Ureter (tissue), 1 donor: ENCODE data around the gene SEC23IP. TPM values are rescaled to one million over a fixed set of nuclear protein-coding genes. Genes with fewer than 3 reads are reported as not detected.
"Not testable (repeated sequence)": the region's sequence is repeated elsewhere in the genome, so short reads cannot be mapped to it uniquely, and the experiment has no call there.

ENCODE experiments used
- DNase-seq: peaks from one replicate; pipeline ENCODE4 v3.0.0-alpha.2; 2020; ENCODE audit warnings: low spot score
- total RNA-seq: library from RNA; stranded (reverse); gene quantifications from one replicate; pipeline ENCODE4 v1.2.4, GENCODE V29; 2023
- donor health status: DM: yes; HTN: yes; CAD: no.

Gene SEC23IP
- total RNA-seq, 1 donor from 2014 or later = 69.6 TPM

DNA sequence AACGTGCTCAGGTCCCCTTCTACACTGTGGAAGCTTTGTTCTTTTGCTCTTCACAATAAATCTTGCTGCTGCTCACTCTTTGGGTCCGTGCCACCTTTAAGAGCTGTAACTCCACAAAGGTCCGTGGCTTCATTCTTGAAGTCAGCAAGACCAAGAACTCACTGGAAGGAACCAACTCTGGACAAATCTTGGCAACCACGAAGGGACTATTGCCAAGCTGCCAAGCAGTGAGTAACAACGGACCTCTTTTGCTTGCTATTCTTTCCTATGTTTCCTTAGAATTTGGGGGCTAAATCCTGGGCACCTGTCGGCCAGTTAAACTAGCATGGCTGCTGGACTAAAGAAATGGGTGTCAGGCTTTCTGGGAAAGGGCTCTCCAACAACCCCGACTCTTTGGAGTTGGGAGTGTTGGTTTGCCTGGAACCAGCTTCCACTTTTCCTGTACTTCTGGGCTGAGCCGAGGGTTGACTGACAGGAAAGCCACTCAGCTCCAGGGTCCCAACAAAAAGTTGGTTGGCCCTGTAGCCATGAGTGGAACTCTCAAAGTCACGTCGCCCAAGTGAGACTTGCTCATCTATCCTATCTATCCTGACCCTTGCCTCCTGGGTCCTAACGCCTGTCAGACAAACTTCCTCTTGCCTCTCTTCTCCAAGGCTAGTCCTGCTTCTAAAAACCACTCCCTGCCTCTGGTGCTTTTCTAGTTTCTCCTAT, 8.5 kb upstream of the SEC23IP start:
- DNase-seq = not testable (repeated sequence)

DNA sequence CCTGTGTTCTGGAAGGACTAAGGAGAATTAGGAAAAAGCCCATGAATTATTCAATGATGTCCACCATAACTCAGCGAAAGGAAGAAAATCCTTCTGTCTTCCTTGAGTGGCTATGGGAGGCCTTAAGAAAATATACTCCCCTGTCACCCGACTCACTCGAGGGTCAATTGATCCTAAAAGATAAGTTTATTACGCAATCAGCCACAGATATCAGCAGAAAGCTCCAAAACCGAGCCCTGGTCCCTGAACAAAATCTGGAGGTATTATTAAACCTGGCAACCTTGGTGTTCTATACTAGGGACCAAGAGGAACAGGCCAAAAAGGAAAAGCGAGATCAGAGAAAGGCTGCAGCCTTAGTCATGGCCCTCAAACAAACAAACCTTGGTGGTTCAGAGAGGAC, 6.5 kb upstream of the SEC23IP start:
- DNase-seq = not testable (repeated sequence)

DNA sequence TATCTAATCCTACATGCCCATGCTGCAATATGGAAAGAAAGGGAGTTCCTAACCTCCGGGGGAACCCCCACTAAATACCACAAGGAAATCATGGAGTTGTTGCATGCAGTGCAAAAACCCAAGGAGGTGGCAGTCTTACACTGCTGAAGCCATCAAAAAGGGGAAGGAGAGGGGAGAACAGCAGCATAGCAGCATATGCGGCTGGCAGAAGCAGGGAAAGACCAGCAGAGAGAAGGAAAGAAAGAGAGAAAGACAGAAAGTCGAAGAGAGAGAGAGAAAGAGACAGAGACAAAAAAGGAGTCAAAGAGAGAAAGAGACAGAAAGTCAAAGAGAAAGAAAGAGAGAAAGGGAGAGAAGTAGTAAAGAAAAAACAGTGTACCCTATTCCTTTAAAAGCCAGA, 3.8 kb upstream of the SEC23IP start:
- DNase-seq = not testable (repeated sequence)

GRCh38 chr10:119889201-119889600, 3.3 kb upstream of the SEC23IP start:
- not testable (repeated sequence) for DNase-seq

DNA sequence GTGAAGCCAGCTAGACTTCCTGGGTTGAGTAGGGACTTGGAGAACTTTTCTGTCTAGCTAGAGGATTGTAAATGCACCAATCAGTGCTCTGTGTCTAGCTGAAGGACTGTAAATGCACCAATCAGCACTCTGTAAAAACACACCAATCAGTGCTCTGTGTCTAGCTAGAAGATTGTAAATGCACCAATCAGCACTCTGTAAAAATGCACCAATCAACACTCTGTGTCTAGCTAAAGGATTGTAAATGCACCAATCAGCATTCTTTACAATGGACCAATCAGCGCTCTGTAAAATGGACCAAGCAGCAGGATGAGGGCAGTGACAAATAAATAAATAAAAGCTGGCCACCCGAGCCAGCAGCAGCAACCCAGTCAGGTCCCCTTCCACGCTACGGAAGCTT, 2.2 kb upstream of the SEC23IP start:
- DNase-seq = not testable (repeated sequence)

GRCh38 chr10:119891849-119892187, 712 bp upstream of the SEC23IP start:
- not testable (repeated sequence) for DNase-seq

- no peak for DNase-seq
Observed at GRCh38 chr10:119893074-119893473, 544 bp downstream of the SEC23IP start.

DNA sequence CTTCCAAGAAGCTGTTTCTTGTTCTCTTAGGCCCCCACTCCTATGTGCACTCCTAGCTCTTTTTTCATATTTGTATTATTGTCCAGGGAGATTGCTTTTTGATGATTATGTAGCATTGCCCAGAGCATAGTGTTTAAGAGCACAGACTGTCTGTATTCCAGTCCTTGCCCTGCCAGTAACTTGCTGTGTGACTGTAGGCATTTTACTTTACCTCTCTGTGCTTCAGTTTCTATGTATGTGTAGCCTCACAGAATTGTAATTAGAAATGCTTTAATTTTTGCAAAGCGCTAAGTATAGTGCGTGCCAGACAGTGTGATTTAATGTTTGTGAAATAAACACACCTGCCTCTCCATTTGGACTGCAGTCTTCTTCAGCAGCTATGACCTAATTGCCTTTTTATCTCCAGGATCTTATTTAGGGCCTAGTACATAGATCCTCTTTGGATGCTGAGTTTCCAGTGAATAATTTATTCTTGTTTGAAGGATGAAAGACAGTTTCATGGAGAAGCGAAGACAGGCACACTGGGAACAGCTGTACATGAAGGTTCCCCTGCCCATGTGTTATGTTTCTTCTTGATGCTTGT, 1.4 kb downstream of the SEC23IP start:
- no peak for DNase-seq

- no peak for DNase-seq
Observed at GRCh38 chr10:119896061-119896655, 3.6 kb downstream of the SEC23IP start.

DNA sequence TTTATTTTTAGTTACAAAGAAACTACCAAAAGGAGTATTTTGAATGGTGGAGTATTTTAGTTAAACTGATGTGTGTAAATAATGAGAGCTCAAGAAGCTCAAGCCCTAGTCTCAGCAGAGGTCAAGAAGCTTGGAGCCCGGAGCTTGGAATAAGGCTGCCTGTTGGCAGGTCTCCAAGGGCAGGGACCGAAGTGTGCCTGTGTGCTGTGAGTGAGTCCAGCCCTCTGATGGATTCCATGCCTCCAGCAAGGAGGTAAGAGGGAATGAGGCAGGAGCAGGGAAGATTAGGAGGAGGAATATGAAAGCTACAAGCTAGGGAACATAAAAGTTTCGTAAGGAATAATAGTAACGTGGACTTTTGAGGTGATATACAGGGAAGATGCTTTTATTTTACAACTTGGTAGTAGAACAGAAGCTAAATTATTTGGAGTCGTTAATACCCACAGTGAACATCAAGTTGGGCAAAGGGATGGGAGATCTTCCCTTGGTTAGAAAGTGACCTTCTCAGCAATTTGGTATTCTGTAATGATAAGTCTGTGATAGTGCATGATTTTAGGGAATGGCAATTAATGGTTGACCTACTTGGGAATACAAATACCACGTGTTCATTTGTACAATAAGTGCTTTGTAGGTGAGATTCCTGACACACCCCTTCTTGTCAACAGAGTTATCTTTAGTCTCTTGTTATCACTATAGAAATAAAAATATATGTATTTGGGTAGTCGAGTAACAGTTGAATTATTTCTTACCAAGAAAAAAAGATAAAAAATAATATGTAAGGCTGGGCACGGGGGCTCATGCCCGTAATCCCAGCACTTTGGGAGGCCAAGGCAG, 4.6 kb downstream of the SEC23IP start:
- no peak for DNase-seq

GRCh38 chr10:119898577-119898976, 6.0 kb downstream of the SEC23IP start:
- no peak for DNase-seq

- DNase-seq = no peak
Observed at GRCh38 chr10:119903946-119904666, 11.6 kb downstream of the SEC23IP start.

DNA sequence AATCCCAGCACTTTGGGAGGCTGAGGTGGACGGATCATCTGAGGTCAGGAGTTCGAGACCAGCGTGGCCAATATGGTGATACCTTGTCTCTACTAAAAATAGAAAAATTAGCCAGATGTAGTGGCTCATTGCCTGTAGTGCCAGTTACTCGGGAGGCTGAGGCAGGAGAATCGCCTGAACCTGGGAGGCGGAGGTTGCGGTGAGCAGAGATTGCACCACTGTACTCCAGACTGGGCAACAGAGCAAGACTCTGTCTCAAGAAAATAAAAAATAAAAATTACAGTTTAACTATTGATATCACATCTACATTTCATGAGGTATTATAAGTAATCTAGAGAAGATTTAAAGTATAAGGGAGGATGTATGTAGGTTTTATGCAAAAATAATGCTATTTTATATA, 15.2 kb downstream of the SEC23IP start:
- not testable (repeated sequence) for DNase-seq

DNA sequence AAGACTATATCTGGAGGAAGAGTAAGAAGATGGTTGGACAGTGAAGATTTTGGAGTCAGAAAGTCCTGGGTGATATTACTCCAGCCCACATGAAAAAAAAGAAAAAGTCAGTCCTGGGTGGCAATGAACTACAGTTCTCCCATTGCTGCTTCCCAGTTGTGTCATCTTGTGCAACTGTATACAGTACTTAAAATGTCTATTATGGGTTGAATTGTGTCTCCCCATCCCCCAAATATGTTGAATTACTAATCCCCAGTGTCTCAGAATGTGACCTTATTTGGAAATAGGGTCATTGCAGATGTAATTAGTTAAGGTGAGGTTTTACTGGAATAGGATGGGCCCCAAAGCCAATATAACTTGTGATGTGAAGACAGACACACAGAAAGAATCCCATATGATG, 15.6 kb downstream of the SEC23IP start:
- no peak for DNase-seq

DNA sequence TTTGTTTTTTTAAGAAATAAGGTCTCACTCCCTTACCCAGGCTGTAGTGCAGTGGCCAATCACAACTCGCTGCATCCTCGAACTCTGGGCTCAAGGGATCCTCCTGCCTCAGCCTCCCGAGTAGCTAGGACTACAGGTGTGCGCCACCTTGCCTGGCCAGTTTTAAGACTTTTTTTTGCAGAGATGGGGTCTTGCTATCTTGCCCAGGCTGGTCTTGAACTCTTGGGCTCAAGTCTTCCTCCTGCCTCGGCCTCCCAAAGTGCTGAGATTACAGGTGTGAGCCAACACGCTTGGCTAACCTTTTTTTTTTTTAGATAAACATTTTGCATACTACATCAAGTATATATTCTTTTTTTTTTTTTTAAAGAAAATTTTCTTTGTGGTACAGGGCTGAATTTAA, 18.2 kb downstream of the SEC23IP start:
- no peak for DNase-seq

DNA sequence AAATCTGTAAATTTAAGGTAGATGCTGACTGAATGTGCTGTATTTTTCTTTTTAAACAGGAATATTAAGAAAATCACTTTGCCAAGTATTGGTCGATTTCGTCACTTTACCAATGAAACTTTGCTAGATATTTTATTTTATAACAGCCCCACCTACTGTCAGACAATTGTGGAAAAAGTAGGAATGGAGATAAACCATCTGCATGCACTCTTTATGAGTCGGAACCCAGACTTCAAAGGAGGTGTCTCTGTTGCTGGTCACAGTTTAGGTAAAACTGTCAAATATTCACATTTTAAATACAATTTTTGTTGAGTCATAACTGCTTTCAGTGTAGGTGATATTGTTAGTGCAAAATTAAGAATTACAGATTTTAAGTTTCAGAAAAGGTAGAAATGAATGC, 25.2 kb downstream of the SEC23IP start:
- DNase-seq = no peak

- no peak for DNase-seq
Observed at GRCh38 chr10:119919271-119919670, 26.7 kb downstream of the SEC23IP start.

GRCh38 chr10:119919826-119920225, 27.3 kb downstream of the SEC23IP start:
- no peak for DNase-seq

DNA sequence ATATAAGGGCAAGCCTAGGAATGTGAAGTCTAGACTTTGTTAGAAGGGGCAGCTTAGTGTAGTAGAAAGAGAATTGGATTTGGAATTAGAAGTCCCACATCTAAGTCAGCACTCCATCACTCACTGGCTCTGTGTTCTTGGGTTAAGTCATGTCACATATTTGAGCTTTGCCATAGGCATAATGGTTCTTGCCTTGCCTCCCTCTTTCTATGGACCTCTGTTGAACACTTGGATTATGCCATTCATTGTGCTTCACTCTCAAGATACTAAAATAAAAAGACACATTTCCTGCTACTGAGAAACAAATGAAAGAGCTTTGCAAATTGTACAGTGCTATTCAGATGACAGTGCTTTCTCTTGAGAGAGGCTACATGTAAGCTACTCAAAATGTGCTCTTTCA, 35.9 kb downstream of the SEC23IP start:
- no peak for DNase-seq

- DNase-seq = no peak
Observed at GRCh38 chr10:119931871-119932270, 39.3 kb downstream of the SEC23IP start.

GRCh38 chr10:119932631-119933030, 40.1 kb downstream of the SEC23IP start:
- DNase-seq = no peak

- DNase-seq = no peak
Observed at GRCh38 chr10:119933179-119933578, 40.6 kb downstream of the SEC23IP start.
